ENCODE measurements around the gene HSPB8. TPM values are rescaled to one million over a fixed set of nuclear protein-coding genes. Genes with fewer than 3 reads are reported as not detected.
"Not testable (repeated sequence)": the region's sequence is repeated elsewhere in the genome, so short reads cannot be mapped to it uniquely, and the experiment has no call there.

The HSPB8 gene
- total RNA-seq, 2 donors from 2014 or later = not detected

- no peaks in the 10 kb centered on the region for H3K9me3 Mint-ChIP-seq
- ATAC-seq (no peak), DNase-seq (ENCODE audit: low spot score in 2 of 2) (no peak)
- H3K27ac Mint-ChIP-seq = no peak overlapping the region
- H3K36me3 Mint-ChIP-seq = no peaks in the 10 kb centered on the region
Observed at GRCh38 chr12:119182701-119183493, 4.2 kb downstream of the HSPB8 start.

GRCh38 chr12:119183942-119184695 is 5.4 kb downstream of the HSPB8 start:
- no peak for ATAC-seq
- Mint-ChIP-seq H3K27ac (no peak overlapping the region), H3K36me3 (no peaks in the 10 kb centered on the region), H3K9me3 (no peaks in the 10 kb centered on the region)
- DNase-seq (ENCODE audit: low spot score in 2 of 2) = no peak

- Mint-ChIP-seq H3K27ac (no peak overlapping the region), H3K36me3 (no peaks in the 10 kb centered on the region)
Observed at GRCh38 chr12:119195256-119195655, 16.5 kb downstream of the HSPB8 start.

GRCh38 chr12:119198440-119198839 is 19.7 kb downstream of the HSPB8 start:
- Mint-ChIP-seq H3K36me3 (no peaks in the 10 kb centered on the region), H3K27ac (no peak overlapping the region), H3K9me3 (peaks cover 5 to 6% of the 10 kb centered on the region in 2 donors)
- DNase-seq (ENCODE audit: low spot score in 2 of 2) (no peak), ATAC-seq (no peak)

More at GRCh38 chr12:119195256-119195655, 16.5 kb downstream of the HSPB8 start:
- no peak for ATAC-seq
- peaks cover 5 to 6% of the 10 kb centered on the region in 2 donors for H3K9me3 Mint-ChIP-seq
- DNase-seq (ENCODE audit: low spot score in 2 of 2) = no peak

- Mint-ChIP-seq H3K9me3 (no peaks in the 10 kb centered on the region), H3K36me3 (no peaks in the 10 kb centered on the region), H3K27ac (no peak overlapping the region)
- ATAC-seq (no peak), DNase-seq (ENCODE audit: low spot score in 2 of 2) (no peak)
Observed at GRCh38 chr12:119200601-119201000, 21.9 kb downstream of the HSPB8 start.

- ATAC-seq = no peak
- no peaks in the 10 kb centered on the region for H3K9me3 Mint-ChIP-seq
- no peak overlapping the region for H3K27ac Mint-ChIP-seq
- DNase-seq (ENCODE audit: low spot score in 2 of 2) = no peak
- no peaks in the 10 kb centered on the region for H3K36me3 Mint-ChIP-seq
Observed at GRCh38 chr12:119201789-119202543, 23.2 kb downstream of the HSPB8 start.

- H3K9me3 Mint-ChIP-seq = no peaks in the 10 kb centered on the region
- DNase-seq (ENCODE audit: low spot score in 2 of 2) (no peak), ATAC-seq (no peak)
- H3K27ac Mint-ChIP-seq = no peak overlapping the region
- H3K36me3 Mint-ChIP-seq = no peaks in the 10 kb centered on the region
Observed at GRCh38 chr12:119202544-119202943, 23.8 kb downstream of the HSPB8 start.

GRCh38 chr12:119204131-119204530 is 25.4 kb downstream of the HSPB8 start:
- Mint-ChIP-seq H3K36me3 (no peaks in the 10 kb centered on the region), H3K27ac (no peak overlapping the region), H3K9me3 (no peaks in the 10 kb centered on the region)
- ATAC-seq (no peak), DNase-seq (ENCODE audit: low spot score in 2 of 2) (no peak)

GRCh38 chr12:119204671-119205285 is 26.0 kb downstream of the HSPB8 start:
- no peak overlapping the region for H3K27ac Mint-ChIP-seq

GRCh38 chr12:119206348-119207062 is 27.8 kb downstream of the HSPB8 start:
- Mint-ChIP-seq H3K36me3 (no peaks in the 10 kb centered on the region), H3K27ac (no peak overlapping the region), H3K9me3 (peaks cover 0 to 4% of the 10 kb centered on the region in 2 donors)
- ATAC-seq (no peak), DNase-seq (ENCODE audit: low spot score in 2 of 2) (no peak)

More at GRCh38 chr12:119204671-119205285, 26.0 kb downstream of the HSPB8 start:
- ATAC-seq (no peak), DNase-seq (ENCODE audit: low spot score in 2 of 2) (no peak)
- Mint-ChIP-seq H3K36me3 (no peaks in the 10 kb centered on the region), H3K9me3 (no peaks in the 10 kb centered on the region)

GRCh38 chr12:119207063-119207560 is 28.4 kb downstream of the HSPB8 start:
- Mint-ChIP-seq H3K9me3 (peaks cover 0 to 4% of the 10 kb centered on the region in 2 donors), H3K27ac (no peak overlapping the region), H3K36me3 (no peaks in the 10 kb centered on the region)
- no peak for DNase-seq (ENCODE audit: low spot score in 2 of 2)
- ATAC-seq = no peak

GRCh38 chr12:119208626-119209061 is 29.9 kb downstream of the HSPB8 start:
- Mint-ChIP-seq H3K9me3 (peaks cover 0 to 4% of the 10 kb centered on the region in 2 donors), H3K27ac (no peak overlapping the region), H3K36me3 (no peaks in the 10 kb centered on the region)
- ATAC-seq = no peak
- no peak for DNase-seq (ENCODE audit: low spot score in 2 of 2)

GRCh38 chr12:119211884-119212283 is 33.2 kb downstream of the HSPB8 start:
- Mint-ChIP-seq H3K9me3 (peaks cover 0 to 4% of the 10 kb centered on the region in 2 donors), H3K27ac (no peak overlapping the region), H3K36me3 (no peaks in the 10 kb centered on the region)
- DNase-seq (ENCODE audit: low spot score in 2 of 2) (no peak), ATAC-seq (no peak)

GRCh38 chr12:119216084-119216483 is 37.4 kb downstream of the HSPB8 start:
- no peak for ATAC-seq
- DNase-seq (ENCODE audit: low spot score in 2 of 2) = no peak
- Mint-ChIP-seq H3K27ac (no peak overlapping the region), H3K36me3 (no peaks in the 10 kb centered on the region), H3K9me3 (peaks cover 4 to 7% of the 10 kb centered on the region in 2 donors)

GRCh38 chr12:119218875-119219274 is 40.1 kb downstream of the HSPB8 start:
- not testable (repeated sequence) for H3K9me3 Mint-ChIP-seq, H3K36me3 Mint-ChIP-seq

More at GRCh38 chr12:119218875-119219274, 40.1 kb downstream of the HSPB8 start:
- not testable (repeated sequence) for H3K27ac Mint-ChIP-seq; DNase-seq (ENCODE audit: low spot score in 2 of 2); ATAC-seq

Data from activated naive CD4-positive, alpha-beta T cell treated with anti-CD3 and anti-CD28 coated beads, Interleukin-2, amount 50 U/mL, for 72 hours (primary cell).